ENCODE measurements around the gene MAP6D1.

MAP6D1 gene

DNA sequence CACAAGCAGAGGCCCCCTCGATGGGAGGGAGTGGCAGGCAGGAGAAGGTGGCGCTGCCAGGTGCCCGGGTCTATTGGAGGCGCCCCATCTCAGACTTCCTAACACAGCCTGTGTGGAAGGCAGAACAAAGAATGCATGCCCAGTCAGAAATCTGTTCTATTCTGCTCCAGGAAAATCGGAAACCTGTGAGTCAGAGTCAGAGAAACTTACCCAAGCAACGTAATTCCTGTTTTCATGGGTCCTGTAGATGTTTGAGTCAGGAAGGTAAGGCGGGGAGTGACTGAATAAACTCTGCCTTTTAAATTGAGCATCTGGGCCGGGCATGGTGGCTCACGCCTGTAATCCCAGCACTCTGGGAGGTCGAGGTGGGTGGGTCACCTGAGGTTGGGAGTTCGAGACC lies 13.7 kb downstream of the MAP6D1 start:
- H4K5ac ChIP-seq (ENCODE audit: low read length): no peak overlapping the region
- peaks cover 26% of the 10 kb centered on the region for H3K36me3 ChIP-seq (ENCODE audit: control insufficient read depth, insufficient read depth, low read length)
- no peak overlapping the region for H3K4ac ChIP-seq (ENCODE audit: low read depth, low read length)
- H3K79me1 ChIP-seq (ENCODE audit: low read length): no peaks in the 10 kb centered on the region
- WGBS (ENCODE audit: extremely low coverage, insufficient coverage, low lambda C conversion rate): no CpG with 5 or more reads among the region's 11 CpGs
- no peak overlapping the region for H2BK15ac ChIP-seq (replicated peaks; ENCODE audit: low read depth)
- no peak overlapping the region for H4K8ac ChIP-seq (ENCODE audit: low read depth, low read length)
- H3K4me2 ChIP-seq (ENCODE audit: low read length): no peak overlapping the region
- no peak for DNase-seq
- no peak overlapping the region for H3K23ac ChIP-seq (ENCODE audit: low read length)
- no peaks in the 10 kb centered on the region for H3K79me2 ChIP-seq (ENCODE audit: control insufficient read depth, insufficient read depth, low read length)
- no peak overlapping the region for H3K27ac ChIP-seq (ENCODE audit: low read depth, low read length)
- no peak overlapping the region for H3K4me3 ChIP-seq (ENCODE audit: low read length)
- no peak overlapping the region for H2BK120ac ChIP-seq (ENCODE audit: low read depth, low read length)
- H3K18ac ChIP-seq (ENCODE audit: low read length): no peak overlapping the region
- H3K56ac ChIP-seq (ENCODE audit: low read length): no peak overlapping the region
- no peak overlapping the region for H2BK5ac ChIP-seq (ENCODE audit: low read length)
- no peak overlapping the region for H3K9ac ChIP-seq (ENCODE audit: low read length)
- no peaks in the 10 kb centered on the region for H3K4me1 ChIP-seq (ENCODE audit: control insufficient read depth, low read depth, low read length)
- H3K27me3 ChIP-seq (ENCODE audit: insufficient read depth, low read length, poor library complexity): no peaks in the 10 kb centered on the region
- no peak overlapping the region for H2AK5ac ChIP-seq (ENCODE audit: low read length)

DNA sequence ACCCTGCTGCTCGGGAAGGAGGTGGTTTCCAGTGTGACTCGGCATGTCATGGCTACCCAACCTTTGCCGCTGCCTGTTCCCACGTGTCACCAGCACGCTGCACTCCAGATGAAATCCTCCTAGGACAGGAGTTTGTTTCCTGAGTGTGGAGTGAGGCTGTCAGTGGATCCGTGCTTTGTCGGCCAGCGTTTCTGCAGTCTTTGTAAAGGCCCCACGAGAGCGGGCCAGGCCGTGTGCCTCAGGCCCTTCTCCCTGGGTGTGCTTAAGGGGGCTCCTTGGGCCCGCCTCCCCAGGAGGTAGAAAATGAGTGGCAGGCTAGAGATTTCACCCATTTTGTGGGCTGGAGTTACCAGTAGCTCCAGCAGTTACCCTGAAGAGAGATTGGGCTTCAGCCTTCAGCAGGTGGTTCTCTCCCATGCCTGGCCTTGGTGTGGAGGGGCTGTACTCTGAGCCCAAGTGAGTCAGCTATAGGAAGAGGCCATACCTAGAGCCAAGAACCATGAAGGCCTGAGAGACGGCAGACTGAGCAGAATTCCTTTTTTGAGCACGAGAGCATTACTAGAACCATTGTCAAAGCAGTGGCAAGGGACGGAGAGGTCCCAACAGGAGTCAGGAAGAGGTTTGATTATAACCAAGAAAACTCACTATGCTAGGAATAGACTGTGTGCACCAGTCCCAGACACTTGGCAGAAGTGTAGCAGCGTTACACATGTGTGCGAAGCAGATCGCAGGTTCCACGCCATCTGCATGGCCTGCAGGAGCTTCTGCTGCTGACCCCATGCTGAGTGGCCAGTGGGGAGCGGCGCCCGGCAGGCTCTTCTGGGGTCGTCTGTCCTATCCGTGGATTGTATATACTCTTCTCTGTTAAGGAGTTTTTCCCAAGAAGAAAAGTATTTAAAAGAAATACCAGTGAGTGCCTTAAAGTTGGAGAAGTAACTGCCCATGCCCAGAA lies 14.5 kb downstream of the MAP6D1 start:
- Histone ChIP-seq H2BK15ac (replicated peaks; ENCODE audit: low read depth) (no peak overlapping the region), H4K8ac (ENCODE audit: low read depth, low read length) (no peak overlapping the region), H3K4me2 (ENCODE audit: low read length) (no peak overlapping the region), H3K9ac (ENCODE audit: low read length) (no peak overlapping the region), H3K79me1 (ENCODE audit: low read length) (no peaks in the 10 kb centered on the region), H4K5ac (ENCODE audit: low read length) (no peak overlapping the region), H3K4me1 (ENCODE audit: control insufficient read depth, low read depth, low read length) (no peaks in the 10 kb centered on the region), H3K4me3 (ENCODE audit: low read length) (no peak overlapping the region), H3K36me3 (ENCODE audit: control insufficient read depth, insufficient read depth, low read length) (peaks cover 28% of the 10 kb centered on the region), H2BK5ac (ENCODE audit: low read length) (no peak overlapping the region), H3K79me2 (ENCODE audit: control insufficient read depth, insufficient read depth, low read length) (no peaks in the 10 kb centered on the region), H2AK5ac (ENCODE audit: low read length) (no peak overlapping the region), H3K27me3 (ENCODE audit: insufficient read depth, low read length, poor library complexity) (no peaks in the 10 kb centered on the region), H3K23ac (ENCODE audit: low read length) (no peak overlapping the region), H3K27ac (ENCODE audit: low read depth, low read length) (no peak overlapping the region), H2BK120ac (ENCODE audit: low read depth, low read length) (no peak overlapping the region), H3K18ac (ENCODE audit: low read length) (no peak overlapping the region), H3K4ac (ENCODE audit: low read depth, low read length) (no peak overlapping the region), H3K56ac (ENCODE audit: low read length) (no peak overlapping the region)
- no CpG with 5 or more reads among the region's 24 CpGs for WGBS (ENCODE audit: extremely low coverage, insufficient coverage, low lambda C conversion rate)
- DNase-seq: no peak

DNA sequence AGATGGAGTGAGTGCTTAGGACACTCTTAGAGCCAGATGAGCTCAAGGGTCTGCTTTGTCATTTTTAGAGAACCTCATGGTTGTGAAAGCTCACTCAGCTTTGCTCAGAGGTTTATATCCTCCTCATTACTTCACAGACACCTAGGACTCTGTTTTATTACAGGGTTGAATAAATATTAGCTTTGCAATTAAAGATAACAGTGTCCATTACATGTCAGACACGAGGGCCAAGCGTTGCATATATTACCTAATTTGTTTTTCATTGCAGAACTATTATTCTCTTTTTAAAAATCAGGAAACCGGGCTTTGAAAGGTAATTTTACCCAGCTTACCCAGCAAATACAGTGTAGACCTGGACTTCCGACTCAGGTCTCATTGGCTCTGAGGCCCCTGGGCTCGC lies 16.1 kb downstream of the MAP6D1 start:
- no peak for DNase-seq
- no peak overlapping the region for H3K4me2 ChIP-seq (ENCODE audit: low read length)
- no peak overlapping the region for H2BK15ac ChIP-seq (replicated peaks; ENCODE audit: low read depth)
- H2BK120ac ChIP-seq (ENCODE audit: low read depth, low read length): no peak overlapping the region
- H3K4me3 ChIP-seq (ENCODE audit: low read length): no peak overlapping the region
- no peak overlapping the region for H3K18ac ChIP-seq (ENCODE audit: low read length)
- H3K23ac ChIP-seq (ENCODE audit: low read length): no peak overlapping the region
- no peak overlapping the region for H2AK5ac ChIP-seq (ENCODE audit: low read length)
- no peak overlapping the region for H3K56ac ChIP-seq (ENCODE audit: low read length)
- H3K4me1 ChIP-seq (ENCODE audit: control insufficient read depth, low read depth, low read length): no peaks in the 10 kb centered on the region
- H3K27ac ChIP-seq (ENCODE audit: low read depth, low read length): no peak overlapping the region
- peaks cover 31% of the 10 kb centered on the region for H3K36me3 ChIP-seq (ENCODE audit: control insufficient read depth, insufficient read depth, low read length)
- no peak overlapping the region for H2BK5ac ChIP-seq (ENCODE audit: low read length)
- no CpG with 5 or more reads among the region's 5 CpGs for WGBS (ENCODE audit: extremely low coverage, insufficient coverage, low lambda C conversion rate)
- no peak overlapping the region for H4K5ac ChIP-seq (ENCODE audit: low read length)
- no peak overlapping the region for H3K9ac ChIP-seq (ENCODE audit: low read length)
- no peaks in the 10 kb centered on the region for H3K27me3 ChIP-seq (ENCODE audit: insufficient read depth, low read length, poor library complexity)
- no peaks in the 10 kb centered on the region for H3K79me1 ChIP-seq (ENCODE audit: low read length)
- no peak overlapping the region for H3K4ac ChIP-seq (ENCODE audit: low read depth, low read length)
- no peaks in the 10 kb centered on the region for H3K79me2 ChIP-seq (ENCODE audit: control insufficient read depth, insufficient read depth, low read length)
- no peak overlapping the region for H4K8ac ChIP-seq (ENCODE audit: low read depth, low read length)

DNA sequence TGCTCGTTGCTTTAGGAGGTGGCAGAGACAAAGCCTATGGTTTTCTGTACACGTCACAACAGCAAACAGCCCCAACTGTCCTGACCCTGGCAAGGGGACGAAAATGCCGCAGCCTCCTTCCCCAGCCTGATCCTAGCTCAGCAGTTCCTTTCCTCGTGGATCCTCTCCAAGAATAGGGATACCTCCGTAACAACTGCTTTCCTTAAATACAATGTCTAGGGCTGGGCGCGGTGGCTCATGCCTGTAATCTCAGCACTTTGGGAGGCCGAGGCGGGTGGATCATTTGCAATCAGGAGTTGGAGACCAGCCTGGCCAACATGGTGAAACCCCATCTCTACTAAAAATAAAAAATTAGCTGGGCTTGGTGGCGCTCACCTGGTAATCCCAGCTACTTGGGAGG lies 17.0 kb downstream of the MAP6D1 start:
- Histone ChIP-seq H3K4me2 (ENCODE audit: low read length) (no peak overlapping the region), H2BK15ac (replicated peaks; ENCODE audit: low read depth) (no peak overlapping the region), H3K4me1 (ENCODE audit: control insufficient read depth, low read depth, low read length) (no peaks in the 10 kb centered on the region), H4K5ac (ENCODE audit: low read length) (no peak overlapping the region), H3K18ac (ENCODE audit: low read length) (no peak overlapping the region), H2BK120ac (ENCODE audit: low read depth, low read length) (no peak overlapping the region), H3K27me3 (ENCODE audit: insufficient read depth, low read length, poor library complexity) (no peaks in the 10 kb centered on the region), H3K56ac (ENCODE audit: low read length) (no peak overlapping the region), H3K4me3 (ENCODE audit: low read length) (no peak overlapping the region), H3K79me2 (ENCODE audit: control insufficient read depth, insufficient read depth, low read length) (no peaks in the 10 kb centered on the region), H4K8ac (ENCODE audit: low read depth, low read length) (no peak overlapping the region), H3K27ac (ENCODE audit: low read depth, low read length) (no peak overlapping the region), H3K9ac (ENCODE audit: low read length) (no peak overlapping the region), H3K36me3 (ENCODE audit: control insufficient read depth, insufficient read depth, low read length) (peaks cover 35% of the 10 kb centered on the region), H3K23ac (ENCODE audit: low read length) (no peak overlapping the region), H3K79me1 (ENCODE audit: low read length) (no peaks in the 10 kb centered on the region), H3K4ac (ENCODE audit: low read depth, low read length) (no peak overlapping the region), H2BK5ac (ENCODE audit: low read length) (no peak overlapping the region), H2AK5ac (ENCODE audit: low read length) (no peak overlapping the region)
- WGBS (ENCODE audit: extremely low coverage, insufficient coverage, low lambda C conversion rate): no CpG with 5 or more reads among the region's 11 CpGs
- DNase-seq: no peak

DNA sequence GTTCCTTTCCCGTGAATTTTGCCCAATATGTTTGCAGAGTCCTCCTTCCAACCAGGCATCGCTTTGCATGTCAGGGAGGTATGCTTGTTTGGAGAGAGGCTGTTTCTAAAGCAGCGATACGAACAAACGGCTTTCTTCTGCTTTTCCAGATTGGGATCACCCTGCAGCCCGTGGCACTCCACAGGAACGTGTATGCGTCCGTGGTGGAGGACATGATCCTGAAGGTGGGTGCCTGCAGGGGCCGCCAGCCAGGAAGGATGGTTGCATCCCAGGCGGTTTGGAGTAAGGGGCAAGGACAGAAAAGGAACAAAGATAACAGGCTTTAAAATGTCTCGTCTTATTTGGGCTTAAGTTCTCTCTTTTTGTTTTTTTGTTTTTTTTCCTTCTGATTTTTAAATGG lies 17.5 kb downstream of the MAP6D1 start:
- no peaks in the 10 kb centered on the region for H3K4me1 ChIP-seq (ENCODE audit: control insufficient read depth, low read depth, low read length)
- H3K79me1 ChIP-seq (ENCODE audit: low read length): no peaks in the 10 kb centered on the region
- H2BK15ac ChIP-seq (replicated peaks; ENCODE audit: low read depth): no peak overlapping the region
- no peak overlapping the region for H4K8ac ChIP-seq (ENCODE audit: low read depth, low read length)
- WGBS (ENCODE audit: extremely low coverage, insufficient coverage, low lambda C conversion rate): no CpG with 5 or more reads among the region's 12 CpGs
- no peak overlapping the region for H3K27ac ChIP-seq (ENCODE audit: low read depth, low read length)
- no peak overlapping the region for H3K18ac ChIP-seq (ENCODE audit: low read length)
- H3K79me2 ChIP-seq (ENCODE audit: control insufficient read depth, insufficient read depth, low read length): no peaks in the 10 kb centered on the region
- no peak overlapping the region for H3K4me3 ChIP-seq (ENCODE audit: low read length)
- no peak overlapping the region for H2AK5ac ChIP-seq (ENCODE audit: low read length)
- H2BK120ac ChIP-seq (ENCODE audit: low read depth, low read length): no peak overlapping the region
- no peak overlapping the region for H2BK5ac ChIP-seq (ENCODE audit: low read length)
- H3K56ac ChIP-seq (ENCODE audit: low read length): no peak overlapping the region
- no peak overlapping the region for H3K4ac ChIP-seq (ENCODE audit: low read depth, low read length)
- no peak for DNase-seq
- H3K23ac ChIP-seq (ENCODE audit: low read length): no peak overlapping the region
- H3K36me3 ChIP-seq (ENCODE audit: control insufficient read depth, insufficient read depth, low read length): peaks cover 35% of the 10 kb centered on the region
- no peak overlapping the region for H3K4me2 ChIP-seq (ENCODE audit: low read length)
- H3K9ac ChIP-seq (ENCODE audit: low read length): no peak overlapping the region
- no peaks in the 10 kb centered on the region for H3K27me3 ChIP-seq (ENCODE audit: insufficient read depth, low read length, poor library complexity)
- no peak overlapping the region for H4K5ac ChIP-seq (ENCODE audit: low read length)
